DND-41 (cell line): ENCODE results near the gene NEDD4.

Experiments
- ATAC-seq: fragments of 200-7000 bp; cut with Tn5 transposase; 3 replicates; pipeline ENCODE4 v1.9.1; 2021; ENCODE audit warnings: low read depth; ENCODE audit not compliant: insufficient read depth
- DNase-seq: peaks from one replicate; pipeline ENCODE4 v3.0.0-alpha.2; 2020
- H2AFZ ChIP-seq: 2 replicates; pipeline ENCODE4 v1.6.0; 2012; ENCODE audit warnings: low read depth, low read length
- H3K27ac ChIP-seq: 2 replicates; pipeline ENCODE4 v1.5.1; 2012; ENCODE audit warnings: low read length, inconsistent platforms
- H3K27me3 ChIP-seq: fragments of 200-600 bp; sonication (generic); 2 replicates; pipeline ENCODE4 v1.6.0; 2012; ENCODE audit warnings: low read length, mild to moderate bottlenecking, inconsistent platforms; ENCODE audit not compliant: insufficient read depth, poor library complexity
- H3K36me3 ChIP-seq: 2 replicates; pipeline ENCODE4 v1.5.1; 2012; ENCODE audit warnings: low read length, inconsistent platforms; ENCODE audit not compliant: insufficient read depth
- H3K4me1 ChIP-seq: 2 replicates; pipeline ENCODE4 v1.5.1; 2012; ENCODE audit warnings: mild to moderate bottlenecking, low read length; ENCODE audit not compliant: insufficient read depth
- H3K4me2 ChIP-seq: 2 replicates; pipeline ENCODE4 v1.6.0; 2012; ENCODE audit warnings: mild to moderate bottlenecking, moderate library complexity, low read length, inconsistent platforms; ENCODE audit not compliant: insufficient read depth
- H3K4me3 ChIP-seq, 2 experiments: fragments of 200-600 bp in 1 of 2; shearing (Covaris generic) in 1 of 2; 2 replicates each; pipeline ENCODE4 v1.5.1; 2012 to 2016; ENCODE audit warnings: inconsistent platforms in 2 of 2, low read length in 2 of 2, mild to moderate bottlenecking in 2 of 2, low read depth in 1 of 2, moderate library complexity in 1 of 2
- H3K79me2 ChIP-seq: 2 replicates; pipeline ENCODE4 v1.6.0; 2012; ENCODE audit warnings: low read length, inconsistent platforms; ENCODE audit not compliant: insufficient read depth
- H3K9ac ChIP-seq: 2 replicates; pipeline ENCODE4 v1.6.0; 2012; ENCODE audit warnings: low read depth, mild to moderate bottlenecking, inconsistent platforms, low read length, moderate library complexity
- H3K9me3 ChIP-seq: 2 replicates; pipeline ENCODE4 v1.5.1; 2012; ENCODE audit warnings: low read length, moderate library complexity, mild to moderate bottlenecking, inconsistent platforms; ENCODE audit not compliant: insufficient read depth, severe bottlenecking
- H4K20me1 ChIP-seq: 2 replicates; pipeline ENCODE4 v1.6.0; 2012; ENCODE audit warnings: low read length; ENCODE audit not compliant: insufficient read depth
- CTCF ChIP-seq: IDR thresholded peaks from 2 replicates; pipeline ENCODE4 v1.5.1; 2012; ENCODE audit warnings: borderline replicate concordance, low read length, moderate library complexity, mild to moderate bottlenecking; ENCODE audit not compliant: poor library complexity, severe bottlenecking; ENCODE audit errors: extremely low read depth
- EZH2 ChIP-seq: IDR thresholded peaks from 3 replicates; pipeline ENCODE4 v1.6.1; 2012; ENCODE audit warnings: borderline replicate concordance, low read depth, mild to moderate bottlenecking, moderate library complexity, low read length, inconsistent platforms; ENCODE audit not compliant: severe bottlenecking

Gene NEDD4

DNA sequence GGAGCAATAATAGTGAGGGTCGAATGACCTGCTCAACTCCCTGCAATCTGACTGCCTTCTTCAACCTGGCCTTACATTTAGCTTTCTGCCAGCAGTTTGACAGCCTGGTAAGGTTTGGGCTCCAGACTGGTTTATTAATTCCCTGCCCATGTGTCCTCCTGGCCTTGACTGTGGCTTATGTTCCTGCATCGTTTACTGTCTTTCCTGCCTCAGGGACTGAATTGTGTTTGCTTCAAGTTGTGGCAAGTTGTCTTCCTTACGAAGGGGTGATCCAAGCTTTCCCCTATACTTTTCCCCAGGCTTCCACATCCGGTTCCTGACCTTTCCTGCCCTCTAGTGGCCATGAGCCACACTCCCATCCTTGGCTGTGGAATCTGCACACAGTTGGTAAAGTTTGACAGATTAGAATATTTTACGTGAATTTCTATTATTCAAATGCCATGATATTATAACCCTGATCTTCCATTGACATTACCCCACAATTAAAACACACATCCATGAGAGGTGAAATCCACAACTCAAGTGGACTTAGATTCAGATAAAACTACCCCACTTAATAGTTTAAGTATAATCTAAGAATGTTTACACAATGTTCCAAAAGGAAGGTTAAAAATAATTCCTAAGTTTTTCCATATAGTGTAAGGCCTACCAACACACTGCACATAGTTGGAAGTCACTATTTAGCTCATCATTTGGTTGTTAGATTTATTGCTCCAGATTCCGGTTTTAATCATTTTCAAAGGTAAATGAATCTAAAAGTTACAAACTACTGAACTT is 95.7 kb downstream of the NEDD4 start:
- no peak overlapping the region for H2AFZ ChIP-seq
- H3K4me2 ChIP-seq: no peak overlapping the region
- ATAC-seq: peak; percentile 68; the same call in 2 of the 3 replicates
- peaks cover 17% of the 10 kb centered on the region for H3K4me1 ChIP-seq
- no peaks in the 10 kb centered on the region for H3K27me3 ChIP-seq
- no peaks in the 10 kb centered on the region for H3K79me2 ChIP-seq
- no peak overlapping the region for H3K9ac ChIP-seq
- no peaks in the 10 kb centered on the region for H4K20me1 ChIP-seq
- peak; percentile 81 for TF ChIP-seq CTCF
- TF ChIP-seq EZH2: no peak
- no peak overlapping the region for H3K27ac ChIP-seq
- H3K4me3 ChIP-seq: no peak overlapping the region
- no peaks in the 10 kb centered on the region for H3K36me3 ChIP-seq
- peak; percentile 21 for DNase-seq
- no peaks in the 10 kb centered on the region for H3K9me3 ChIP-seq

GRCh38 chr15:55894399-55894965 is 98.9 kb downstream of the NEDD4 start:
- no peak overlapping the region for H3K4me3 ChIP-seq
- H3K9ac ChIP-seq: no peak overlapping the region
- DNase-seq (no peak), ATAC-seq (peak; percentile 65; the same call in 2 of the 3 replicates)
- H2AFZ ChIP-seq: no peak overlapping the region
- H3K4me1 ChIP-seq: peaks cover 17% of the 10 kb centered on the region
- no peaks in the 10 kb centered on the region for H3K79me2 ChIP-seq
- H3K36me3 ChIP-seq: no peaks in the 10 kb centered on the region
- no peak overlapping the region for H3K27ac ChIP-seq
- TF ChIP-seq CTCF (no peak), EZH2 (no peak)
- H3K4me2 ChIP-seq: no peak overlapping the region
- no peaks in the 10 kb centered on the region for H3K27me3 ChIP-seq
- H4K20me1 ChIP-seq: no peaks in the 10 kb centered on the region
- H3K9me3 ChIP-seq: no peaks in the 10 kb centered on the region

- Histone ChIP-seq H3K9ac (no peak overlapping the region), H3K4me1 (peaks cover 17% of the 10 kb centered on the region), H3K9me3 (no peaks in the 10 kb centered on the region), H3K36me3 (no peaks in the 10 kb centered on the region), H3K27ac (no peak overlapping the region), H4K20me1 (no peaks in the 10 kb centered on the region), H3K4me2 (no peak overlapping the region), H2AFZ (no peak overlapping the region), H3K4me3 (no peak overlapping the region), H3K27me3 (no peaks in the 10 kb centered on the region), H3K79me2 (no peaks in the 10 kb centered on the region)
- DNase-seq (no peak), ATAC-seq (no peak)
- no peak for TF ChIP-seq EZH2
- no peak for TF ChIP-seq CTCF
Measured at GRCh38 chr15:55893852-55894251, 99.6 kb downstream of the NEDD4 start.
